ENCODE data around the gene C9orf72.

The C9orf72 gene

DNA sequence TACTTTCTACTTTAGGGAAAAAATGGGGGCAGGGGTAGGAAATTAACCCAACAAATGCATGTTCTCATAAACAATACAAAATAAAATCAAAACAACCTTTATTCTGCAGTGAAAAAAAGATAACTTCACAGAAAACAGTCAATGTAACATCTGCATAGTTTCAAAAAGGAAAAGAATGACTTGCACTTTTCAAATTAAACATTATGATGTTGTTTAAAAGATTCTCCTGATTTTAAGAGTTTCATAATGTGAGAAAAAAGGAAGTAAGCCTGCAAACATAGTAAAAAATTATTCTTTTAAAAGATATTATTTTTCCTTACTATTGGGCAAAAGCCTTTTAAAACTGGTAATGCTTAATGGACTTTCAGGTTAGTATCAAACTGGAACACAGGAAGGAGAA is 7.6 kb downstream of the C9orf72 start:
- Histone ChIP-seq H4K20me1 (ENCODE audit: low read depth, low read length) (no peaks in the 10 kb centered on the region), H3K27ac (ENCODE audit: low read depth, low read length) (no peak overlapping the region), H3K9me3 (ENCODE audit: insufficient read depth, low read length) (no peaks in the 10 kb centered on the region), H3K36me3 (ENCODE audit: low read length) (peaks cover 19% of the 10 kb centered on the region; the same call in 1 of the 2 replicates), H3F3A (ENCODE audit: insufficient read depth) (no peaks in the 10 kb centered on the region), H3K4me2 (ENCODE audit: low read depth, low read length, poor library complexity, severe bottlenecking) (no peak overlapping the region), H3K9me2 (replicated peaks; ENCODE audit: insufficient read depth, low read length) (no peaks in the 10 kb centered on the region), H3K4me3 (ENCODE audit: insufficient read depth, low read length, poor library complexity, severe bottlenecking) (no peak overlapping the region), H3K79me2 (ENCODE audit: insufficient read depth, low read length) (no peaks in the 10 kb centered on the region), H3K9ac (ENCODE audit: low read length) (no peak overlapping the region), H3K27me3 (ENCODE audit: low read length) (no peaks in the 10 kb centered on the region), H2AFZ (ENCODE audit: low read depth, low read length, severe bottlenecking) (no peak overlapping the region)
- TF ChIP-seq CTCF (IDR thresholded peaks at IDR 0.05; ENCODE audit: insufficient read depth, low read length, poor library complexity, severe bottlenecking) (no peak), EZH2phosphoT487 (conservative IDR thresholded peaks at IDR 0.05; ENCODE audit: low read length) (no peak)

- no peaks in the 10 kb centered on the region for H3K9me3 ChIP-seq (ENCODE audit: insufficient read depth, low read length)
- no peak for TF ChIP-seq CTCF (IDR thresholded peaks at IDR 0.05; ENCODE audit: insufficient read depth, low read length, poor library complexity, severe bottlenecking)
- TF ChIP-seq EZH2phosphoT487 (conservative IDR thresholded peaks at IDR 0.05; ENCODE audit: low read length): no peak
- H4K20me1 ChIP-seq (ENCODE audit: low read depth, low read length): no peaks in the 10 kb centered on the region
- H2AFZ ChIP-seq (ENCODE audit: low read depth, low read length, severe bottlenecking): no peak overlapping the region
- H3K27me3 ChIP-seq (ENCODE audit: low read length): no peaks in the 10 kb centered on the region
- H3K9ac ChIP-seq (ENCODE audit: low read length): no peak overlapping the region
- no peak overlapping the region for H3K27ac ChIP-seq (ENCODE audit: low read depth, low read length)
- peaks cover 25% of the 10 kb centered on the region; the same call in 1 of the 2 replicates for H3K36me3 ChIP-seq (ENCODE audit: low read length)
- H3F3A ChIP-seq (ENCODE audit: insufficient read depth): no peaks in the 10 kb centered on the region
- no peaks in the 10 kb centered on the region for H3K79me2 ChIP-seq (ENCODE audit: insufficient read depth, low read length)
- no peak overlapping the region for H3K4me3 ChIP-seq (ENCODE audit: insufficient read depth, low read length, poor library complexity, severe bottlenecking)
- no peak overlapping the region for H3K4me2 ChIP-seq (ENCODE audit: low read depth, low read length, poor library complexity, severe bottlenecking)
- no peaks in the 10 kb centered on the region for H3K9me2 ChIP-seq (replicated peaks; ENCODE audit: insufficient read depth, low read length)
These were observed 8.6 kb downstream of the C9orf72 start for GRCh38 chr9:27564670-27565069.

DNA sequence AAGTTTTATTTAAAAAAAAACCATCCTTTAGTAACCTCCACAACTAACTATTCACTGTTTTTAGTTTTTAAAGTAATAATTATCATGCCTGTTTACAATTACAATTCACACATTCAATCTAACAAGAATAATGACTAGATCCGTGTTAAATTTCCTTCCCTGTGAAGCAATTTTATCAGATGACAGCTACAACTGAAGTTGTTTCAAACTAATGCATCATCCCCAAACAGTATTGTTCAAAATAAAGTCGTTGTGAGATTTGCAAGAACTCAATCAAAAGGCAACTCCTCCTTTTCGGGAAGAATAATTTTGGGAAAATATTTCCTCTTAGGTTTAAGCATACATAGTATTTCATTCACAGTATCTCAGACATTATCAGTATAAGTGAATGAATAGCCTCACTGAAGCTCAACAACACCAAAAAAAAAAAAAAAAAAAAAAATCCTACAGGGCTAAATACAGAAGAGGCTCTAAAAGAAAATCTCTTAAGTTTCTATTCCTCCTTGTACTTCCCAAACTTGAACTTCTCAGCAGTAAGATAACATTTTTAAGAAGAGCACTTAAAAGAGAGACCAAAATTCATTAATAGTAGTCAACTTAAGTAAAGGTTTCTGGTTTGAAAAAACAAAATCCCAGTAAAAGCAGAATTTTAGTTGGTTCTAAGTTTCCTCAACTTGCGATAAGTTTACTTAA is 9.4 kb downstream of the C9orf72 start:
- TF ChIP-seq CTCF (IDR thresholded peaks at IDR 0.05; ENCODE audit: insufficient read depth, low read length, poor library complexity, severe bottlenecking) (no peak), EZH2phosphoT487 (conservative IDR thresholded peaks at IDR 0.05; ENCODE audit: low read length) (no peak)
- Histone ChIP-seq H3K27me3 (ENCODE audit: low read length) (no peaks in the 10 kb centered on the region), H3K36me3 (ENCODE audit: low read length) (peaks cover 25% of the 10 kb centered on the region; the same call in 1 of the 2 replicates), H2AFZ (ENCODE audit: low read depth, low read length, severe bottlenecking) (no peak overlapping the region), H3K9me3 (ENCODE audit: insufficient read depth, low read length) (no peaks in the 10 kb centered on the region), H3K27ac (ENCODE audit: low read depth, low read length) (no peak overlapping the region), H3F3A (ENCODE audit: insufficient read depth) (no peaks in the 10 kb centered on the region), H3K4me3 (ENCODE audit: insufficient read depth, low read length, poor library complexity, severe bottlenecking) (no peak overlapping the region), H3K9ac (ENCODE audit: low read length) (no peak overlapping the region), H3K4me2 (ENCODE audit: low read depth, low read length, poor library complexity, severe bottlenecking) (no peak overlapping the region), H3K79me2 (ENCODE audit: insufficient read depth, low read length) (no peaks in the 10 kb centered on the region), H3K9me2 (replicated peaks; ENCODE audit: insufficient read depth, low read length) (no peaks in the 10 kb centered on the region), H4K20me1 (ENCODE audit: low read depth, low read length) (no peaks in the 10 kb centered on the region)
